GM18505 (cell line): ENCODE measurements around the gene GPX5.
"Not testable (repeated sequence)": the region's sequence is repeated elsewhere in the genome, so short reads cannot be mapped to it uniquely, and the experiment has no call there.

Experiments used
- ATAC-seq: cut with Tn5 transposase; IDR thresholded peaks from one replicate; pipeline ENCODE4 v1.9.1; 2021; ENCODE audit not compliant: unreplicated experiment
- POLR2A ChIP-seq: IDR thresholded peaks from 4 replicates; pipeline ENCODE4 v1.6.1; 2011; ENCODE audit warnings: borderline replicate concordance; ENCODE audit not compliant: insufficient read depth, insufficient read length; ENCODE audit errors: extremely low read depth

Gene GPX5

DNA sequence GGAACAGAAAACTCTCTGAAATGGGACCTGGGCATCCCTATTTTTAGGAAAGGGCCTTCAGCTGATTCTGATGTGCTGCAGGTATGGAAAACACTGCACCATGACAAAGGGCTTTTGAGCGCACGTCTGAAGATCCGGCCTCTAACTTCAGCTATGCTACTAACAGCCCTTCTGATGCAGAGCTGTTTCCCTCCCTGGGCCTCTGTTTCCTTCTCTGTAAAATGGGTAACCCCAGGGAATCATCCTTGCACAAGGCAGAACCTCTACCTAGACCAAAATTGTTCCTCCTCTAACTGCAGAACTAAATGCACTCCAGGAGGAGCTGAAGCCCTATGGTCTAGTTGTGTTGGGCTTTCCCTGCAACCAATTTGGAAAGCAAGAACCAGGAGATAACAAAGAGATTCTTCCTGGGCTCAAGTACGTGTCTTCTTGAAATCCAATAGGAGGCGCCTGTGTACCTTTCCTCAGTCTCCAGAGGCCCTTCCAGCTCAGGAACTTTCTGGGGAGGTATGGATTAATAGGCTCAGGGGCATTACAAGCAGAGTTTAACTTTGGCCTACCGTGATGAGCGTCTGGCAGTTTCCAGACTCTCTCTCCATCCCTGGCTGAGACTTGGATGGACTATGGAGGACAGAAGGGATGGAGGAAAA is 5.9 kb downstream of the GPX5 start:
- TF ChIP-seq POLR2A = no peak
- no peak for ATAC-seq

DNA sequence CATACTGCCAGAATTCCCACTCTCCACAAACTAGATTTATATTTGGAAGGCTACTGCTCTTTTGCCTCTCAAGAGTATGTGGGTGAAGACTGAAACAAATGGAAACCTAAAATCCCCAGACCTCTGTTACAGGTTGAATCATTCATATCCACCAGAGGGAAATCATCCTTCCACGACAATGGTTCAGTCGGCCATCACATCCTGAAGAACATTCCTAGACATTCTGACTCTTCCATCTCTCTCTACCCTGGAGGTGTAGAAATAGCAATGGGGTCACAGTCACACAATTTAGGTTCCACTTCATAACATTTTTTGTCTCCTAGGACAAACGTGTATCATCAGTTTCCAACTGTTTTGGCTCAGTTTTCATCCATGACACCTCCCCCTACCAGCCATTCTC is 8.6 kb downstream of the GPX5 start:
- no peak for TF ChIP-seq POLR2A
- ATAC-seq = no peak

DNA sequence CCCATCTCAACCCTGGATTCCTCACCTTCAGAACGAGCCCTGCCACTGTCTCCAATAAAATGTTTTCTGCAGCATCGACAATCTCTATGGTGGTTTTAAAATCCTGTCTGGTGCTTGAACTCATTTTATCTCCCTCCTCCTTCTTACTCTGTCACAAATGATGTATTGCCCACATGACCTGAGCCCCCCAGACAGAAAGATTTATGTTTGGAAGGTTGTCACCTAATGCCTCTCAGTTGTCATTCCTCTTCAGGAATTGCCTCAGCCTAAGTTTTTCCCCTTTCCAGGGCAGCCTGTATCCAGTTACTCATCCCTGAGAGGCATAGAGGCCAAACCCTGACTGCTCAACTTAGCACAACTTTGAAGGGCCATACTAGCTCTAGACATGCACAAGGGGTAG is 9.2 kb downstream of the GPX5 start:
- no peak for TF ChIP-seq POLR2A
- no peak for ATAC-seq

DNA sequence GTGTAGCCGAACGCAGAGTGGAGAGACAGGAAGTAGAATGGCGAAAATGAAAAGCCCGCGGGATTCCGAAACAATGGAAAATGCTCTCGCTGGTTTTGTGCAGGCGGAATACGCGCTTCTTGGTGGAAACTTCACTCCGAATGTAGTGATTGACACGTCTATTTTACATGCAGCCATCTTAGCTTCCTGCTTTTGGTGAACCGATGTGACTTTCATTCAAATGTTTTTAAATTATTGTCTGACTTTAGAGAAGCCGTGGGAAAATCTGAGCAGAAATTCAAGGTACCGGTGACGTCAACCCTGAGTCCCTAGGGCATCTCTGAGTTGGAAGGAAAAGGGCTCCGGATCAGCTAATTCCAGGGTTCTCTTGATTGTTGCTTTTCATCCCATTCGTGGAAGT is 11.4 kb downstream of the GPX5 start:
- TF ChIP-seq POLR2A = no peak
- no peak for ATAC-seq

DNA sequence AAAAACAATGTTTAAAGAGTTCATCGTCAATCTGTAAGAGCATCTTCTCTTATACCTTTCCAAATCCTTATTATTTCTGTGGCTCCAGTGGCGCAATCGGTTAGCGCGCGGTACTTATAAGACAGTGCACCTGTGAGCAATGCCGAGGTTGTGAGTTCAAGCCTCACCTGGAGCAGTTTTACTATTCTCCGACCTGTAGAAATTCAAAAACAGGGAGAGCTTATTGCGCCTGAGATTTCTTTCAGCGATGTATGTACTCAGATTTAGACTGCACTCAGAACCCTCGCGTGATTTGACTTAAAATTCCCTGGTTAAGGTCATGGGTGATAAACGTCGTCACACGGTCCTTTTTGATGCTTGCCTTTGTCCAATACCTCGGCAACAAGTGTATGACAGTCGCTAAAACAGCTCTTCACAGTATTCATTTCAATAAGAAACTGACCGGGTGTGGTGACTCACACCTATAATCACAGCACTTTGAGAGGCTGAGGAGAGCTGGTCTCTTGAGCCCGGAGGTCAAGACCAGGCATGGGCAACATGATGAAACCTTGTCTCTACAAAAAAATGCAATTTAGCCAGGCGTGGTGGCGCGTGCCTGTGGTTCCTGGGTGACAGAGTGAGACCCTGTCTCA is 11.9 kb downstream of the GPX5 start:
- no peak for TF ChIP-seq POLR2A
- no peak for ATAC-seq

DNA sequence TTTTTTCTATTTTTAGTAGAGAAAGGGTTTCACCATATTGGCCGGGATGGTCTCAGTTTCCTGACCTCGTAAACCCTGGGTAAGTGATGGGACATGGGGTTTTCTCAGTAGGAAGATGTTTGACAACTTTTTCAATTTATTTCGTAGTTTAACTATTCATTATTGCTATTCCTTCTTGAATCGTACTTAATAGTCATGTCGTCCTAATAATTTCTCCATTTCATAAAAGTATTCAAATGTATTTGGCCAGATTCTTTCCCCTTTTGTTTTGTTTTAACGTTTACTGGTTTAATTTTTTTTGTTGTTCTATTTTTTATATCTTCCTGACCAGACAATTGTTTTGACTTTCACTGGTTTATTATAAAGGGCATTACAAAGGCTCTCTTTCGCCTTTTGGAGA is 16.3 kb downstream of the GPX5 start:
- TF ChIP-seq POLR2A = no peak
- no peak for ATAC-seq

DNA sequence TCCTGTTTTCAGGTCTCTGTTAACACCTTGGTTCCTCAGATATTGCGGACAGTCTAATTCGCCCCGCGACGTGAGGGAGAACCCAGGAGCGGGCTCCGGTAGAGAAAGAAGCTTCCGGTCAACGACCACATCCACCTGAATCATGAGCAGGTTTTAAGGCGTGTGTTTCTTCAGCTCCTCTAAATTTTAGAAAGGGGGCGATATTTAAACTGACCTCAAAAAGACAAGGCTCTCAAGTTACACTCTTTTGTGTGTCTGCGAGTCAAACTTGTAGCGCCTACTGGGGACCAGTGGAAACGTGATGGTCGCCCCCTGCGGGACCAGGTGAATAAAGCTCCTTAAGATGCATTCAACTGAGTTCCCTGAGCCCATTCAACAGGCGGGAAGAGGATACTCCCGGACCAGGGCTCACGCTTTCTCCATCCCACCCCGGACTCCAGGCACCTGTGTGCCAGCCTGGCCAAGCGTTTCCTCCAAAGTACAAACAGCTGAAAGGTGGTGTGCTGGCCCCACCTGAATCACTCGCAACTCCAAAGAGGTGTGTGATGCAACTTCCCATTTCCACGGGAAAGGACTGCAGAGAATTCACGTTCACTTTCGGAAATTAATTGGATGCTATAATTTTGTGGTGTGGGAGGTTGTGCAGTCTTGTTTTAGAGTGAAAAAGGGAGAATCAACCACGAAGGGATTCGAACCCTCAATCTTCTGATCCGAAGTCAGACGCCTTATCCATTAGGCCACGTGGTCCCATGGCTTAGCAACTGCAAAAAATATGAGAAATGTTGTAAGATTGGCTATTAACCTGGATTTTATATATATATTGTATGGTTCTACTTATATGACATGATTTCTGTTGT is 17.0 kb downstream of the GPX5 start:
- no peak for TF ChIP-seq POLR2A
- ATAC-seq = peak; percentile 51

DNA sequence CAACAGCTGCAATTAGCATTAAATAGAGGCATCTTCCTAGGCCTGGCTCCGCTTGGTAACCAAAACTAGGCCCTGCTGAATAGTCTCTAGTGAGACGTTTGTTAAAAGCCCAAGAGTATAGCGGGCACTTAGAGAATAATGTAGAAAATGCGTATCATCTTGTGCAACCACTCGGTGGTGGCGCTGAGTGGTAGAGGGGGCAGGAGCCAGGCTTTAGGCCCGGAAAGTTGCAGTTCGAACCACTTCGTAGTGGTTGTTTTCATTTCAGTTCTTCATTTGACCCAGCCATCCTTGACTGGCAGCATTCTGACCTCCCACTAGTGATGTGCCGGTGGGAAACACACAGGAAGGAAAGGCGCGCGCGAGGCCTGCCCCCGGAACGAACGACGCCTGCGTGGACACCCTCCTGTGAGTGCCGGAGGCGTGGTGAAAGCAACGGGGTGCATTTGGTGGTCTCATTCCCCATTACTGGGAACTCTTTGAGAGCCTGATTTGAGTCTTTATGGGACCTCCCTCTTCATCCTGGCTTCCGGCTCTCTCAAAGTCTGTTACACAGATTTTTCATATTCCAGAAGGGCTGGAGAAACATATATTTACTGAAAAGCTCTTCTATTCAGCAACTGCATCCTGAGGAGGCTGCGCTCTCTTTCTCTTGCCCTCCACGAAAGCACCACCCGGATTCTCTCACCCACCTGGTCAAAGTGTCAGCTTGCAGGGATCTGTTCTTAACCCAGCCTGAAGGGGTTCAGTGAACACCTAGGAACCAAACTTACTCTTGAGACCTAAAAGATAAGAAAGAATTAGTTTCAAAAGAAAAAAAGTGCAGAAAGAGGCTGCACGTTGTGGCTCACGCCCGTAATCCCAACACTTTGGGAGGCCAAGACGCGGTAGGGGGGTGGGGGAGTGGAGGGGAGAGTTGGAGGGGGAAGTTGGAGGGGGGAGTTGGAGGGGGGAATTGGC is 18.2 kb downstream of the GPX5 start:
- TF ChIP-seq POLR2A = no peak
- no peak for ATAC-seq

DNA sequence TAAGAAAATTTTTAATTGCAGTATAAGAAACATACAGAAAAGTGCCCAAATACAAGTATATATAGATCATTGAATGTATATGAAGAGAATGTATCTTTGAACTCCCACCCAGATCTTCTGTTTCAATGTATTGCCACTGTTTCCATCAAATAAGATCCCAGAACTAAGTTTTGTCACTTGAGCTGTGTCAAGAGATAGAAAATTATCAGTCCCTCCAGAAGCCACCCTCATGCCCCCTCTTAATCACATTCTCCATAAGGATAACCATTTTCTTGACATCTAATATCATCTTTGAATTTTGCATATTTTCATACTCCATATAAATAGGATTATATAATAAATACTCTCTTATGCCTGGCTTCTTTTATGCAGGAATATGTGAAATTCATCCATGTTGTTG is 20.3 kb downstream of the GPX5 start:
- no peak for ATAC-seq
- TF ChIP-seq POLR2A = no peak

DNA sequence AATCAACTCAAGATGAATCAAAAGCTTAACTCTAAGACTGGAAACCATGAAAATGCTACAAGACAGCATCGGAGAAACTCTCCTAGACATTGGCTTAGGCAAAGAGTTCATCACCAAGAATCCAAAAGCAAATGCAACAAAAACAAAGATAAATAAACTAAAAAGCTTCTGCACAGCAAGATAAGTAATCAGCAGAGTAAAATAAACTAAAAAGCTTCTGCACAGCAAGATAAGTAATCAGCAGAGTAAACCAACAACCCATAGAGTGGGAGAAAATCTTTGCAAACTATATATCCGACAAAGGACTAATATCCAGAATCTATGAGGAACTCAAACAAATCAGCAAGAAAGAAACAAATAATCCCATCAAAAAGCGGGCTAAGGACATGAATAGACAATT is 21.3 kb downstream of the GPX5 start:
- not testable (repeated sequence) for ATAC-seq

DNA sequence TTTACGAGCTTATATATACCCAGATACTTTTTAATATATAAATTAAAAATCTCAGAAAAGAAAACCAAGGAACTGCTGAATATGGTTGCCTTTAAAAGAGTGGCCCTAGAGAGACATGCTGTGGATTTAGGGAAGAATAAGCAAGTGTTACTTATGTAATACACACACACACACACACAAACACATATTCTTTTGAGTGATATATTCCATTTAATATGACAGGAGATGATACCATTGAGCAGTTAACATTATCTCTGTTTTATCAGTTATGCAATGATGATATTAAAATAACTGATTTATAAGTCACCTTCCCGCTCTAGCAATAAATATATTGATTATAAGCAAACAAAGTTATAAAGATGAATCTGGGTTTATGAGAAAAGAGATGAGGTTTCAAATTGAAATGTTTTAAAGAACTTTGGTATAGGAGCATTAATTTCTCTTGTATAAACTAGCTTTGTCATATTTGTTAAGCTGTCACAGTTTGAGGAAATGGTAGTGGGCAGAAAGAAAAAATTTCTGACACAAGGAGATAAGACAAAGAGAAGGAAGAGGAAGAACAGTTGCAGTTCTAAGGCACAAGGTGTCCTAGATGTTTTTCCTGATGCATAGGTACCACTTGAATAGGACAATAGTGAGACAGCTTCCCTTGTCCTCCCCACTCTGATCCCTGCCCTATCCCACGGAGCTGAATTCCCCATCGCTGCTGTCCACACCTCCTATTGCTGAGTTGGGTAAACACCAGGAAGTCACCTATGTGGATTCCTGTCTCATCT is 26.4 kb downstream of the GPX5 start:
- no peak for ATAC-seq
- no peak for TF ChIP-seq POLR2A

DNA sequence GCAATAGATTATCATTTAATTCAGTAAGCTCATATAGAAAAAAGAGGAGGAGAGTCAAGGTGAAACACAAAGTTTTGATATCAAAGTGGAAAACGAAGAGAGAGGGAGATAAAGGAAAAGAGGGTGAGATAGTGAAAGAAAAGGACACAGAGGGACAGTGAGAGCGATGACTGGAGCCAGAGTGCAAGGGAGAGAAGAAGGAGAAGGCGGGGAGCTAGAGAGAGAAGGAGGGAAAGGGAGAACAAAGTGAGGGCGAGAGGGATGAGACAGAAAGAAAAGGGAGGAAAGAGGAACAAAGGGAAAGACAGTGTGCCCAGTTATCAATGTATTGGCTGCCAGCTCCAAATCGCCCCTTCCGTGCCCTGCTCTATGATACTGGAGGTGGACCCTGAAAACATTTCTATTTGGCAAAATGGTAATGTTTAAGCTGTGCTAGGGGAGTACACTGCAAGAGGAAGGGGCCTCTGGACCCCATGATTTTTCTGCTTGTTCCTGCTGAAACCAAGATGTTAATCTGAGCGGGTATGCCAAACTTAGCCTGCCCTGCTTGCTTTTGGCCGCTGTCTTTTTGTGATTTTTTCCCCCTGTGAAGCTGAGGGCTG is 27.8 kb downstream of the GPX5 start:
- no peak for TF ChIP-seq POLR2A
- no peak for ATAC-seq
